ENCODE measurements around the gene ZNHIT3. TPM values are rescaled to one million over a fixed set of nuclear protein-coding genes. Genes with fewer than 3 reads are reported as not detected.
A peak's percentile ranks its signal among the peaks of the same experiment; 100 is the strongest.

The ZNHIT3 gene
- total RNA-seq, 2 experiments from 2014 or later, result 39.0 to 43.7 TPM

GRCh38 chr17:36545077-36545464 is 58.6 kb downstream of the ZNHIT3 start:
- DNase-seq, result no peak
- Mint-ChIP-seq H3K27me3 (ENCODE audit: low read depth) (no peaks in the 10 kb centered on the region), H3K9me3 (no peaks in the 10 kb centered on the region), H3K4me1 (ENCODE audit: low read depth) (peaks cover 38% of the 10 kb centered on the region), H3K4me3 (peak overlapping the region; percentile 86), H3K27ac (peak overlapping the region; percentile 94), H3K36me3 (ENCODE audit: low read depth) (peaks cover 24% of the 10 kb centered on the region)
- intact Hi-C loops (cut with micrococcal nuclease), result loop anchor here (2.0 to 10.0 kb wide), 5 partner anchors 58 to 1062 kb away; partner anchors contain the start of genes AATF, SYNRG and ZNHIT3
- CTCF ChIA-PET, result interaction anchor here (2.1 kb wide), 1 partner anchor 9 kb away, joined by 13 read pairs; the partner anchor contains the start of genes MYO19 and PIGW

Other genes with a start within 250 kb of the ZNHIT3 start
- gene TBC1D3I, start 222.1 kb upstream of the ZNHIT3 start, total RNA-seq, result under 1 TPM in 1 of 2 experiments, not detected in 1; 0.19 TPM
- gene TBC1D3G, start 162.8 kb upstream of the ZNHIT3 start, total RNA-seq, result not detected
- gene TBC1D3H, start 98.2 kb upstream of the ZNHIT3 start, total RNA-seq, result not detected
- gene MYO19, start 48.2 kb downstream of the ZNHIT3 start, total RNA-seq, result 100 to 1,000 TPM in 1 of 2 experiments, 10 to 100 TPM in 1; 99.6 to 107 TPM
- 10 to 100 TPM; 10.6 to 11.3 TPM for gene PIGW, start 48.3 kb downstream of the ZNHIT3 start, total RNA-seq
- 10 to 100 TPM; 96.2 to 99.9 TPM for gene GGNBP2, start 58.2 kb downstream of the ZNHIT3 start, total RNA-seq
- gene DHRS11, start 105.2 kb downstream of the ZNHIT3 start, total RNA-seq, result 1 to 10 TPM; 8.4 to 9.8 TPM
- 10 to 100 TPM; 11.0 to 11.3 TPM for gene MRM1, start 114.9 kb downstream of the ZNHIT3 start, total RNA-seq